H4 (cell line): ENCODE results near the gene SLC16A8. TPM values are rescaled to one million over a fixed set of nuclear protein-coding genes. Genes with fewer than 3 reads are reported as not detected.

Experiments used
- DNase-seq: peaks from one replicate; pipeline ENCODE4 v3.0.0-alpha.2; 2015; ENCODE audit warnings: low spot score
- total RNA-seq: library from RNA; depleted of rRNA; stranded (reverse); fragments of >200 nt; shearing (Covaris generic); gene quantifications from 2 replicates; pipeline ENCODE4 v1.2.3, GENCODE V29; 2014

The SLC16A8 gene
- total RNA-seq, 1 experiment from 2014 or later = not detected

- DNase-seq = no peak
These were observed 28.4 kb upstream of the SLC16A8 start for GRCh38 chr22:38112381-38112780.

- no peak for DNase-seq
These were observed 28.0 kb upstream of the SLC16A8 start for GRCh38 chr22:38111925-38112355.

- DNase-seq = no peak
These were observed 27.2 kb upstream of the SLC16A8 start for GRCh38 chr22:38110863-38111852.

- DNase-seq = no peak
These were observed 26.3 kb upstream of the SLC16A8 start, which contains the start of gene BAIAP2L2 for GRCh38 chr22:38110008-38110862. Gene BAIAP2L2 (minus strand): TSS chr22:38110684. CDS start chr22:38110525, 159 bp downstream.

- DNase-seq = no peak
These were observed 25.5 kb upstream of the SLC16A8 start for GRCh38 chr22:38109371-38110001.

- DNase-seq = no peak
These were observed 24.8 kb upstream of the SLC16A8 start for GRCh38 chr22:38108561-38109319.

GRCh38 chr22:38107692-38108515, 23.9 kb upstream of the SLC16A8 start:
- DNase-seq = no peak

- DNase-seq = no peak
These were observed 23.0 kb upstream of the SLC16A8 start for GRCh38 chr22:38106814-38107578.

- no peak for DNase-seq
These were observed 20.1 kb upstream of the SLC16A8 start for GRCh38 chr22:38104084-38104483.

GRCh38 chr22:38103641-38104040, 19.7 kb upstream of the SLC16A8 start:
- no peak for DNase-seq

GRCh38 chr22:38098410-38099249, 14.6 kb upstream of the SLC16A8 start:
- DNase-seq = no peak

- no peak for DNase-seq
These were observed 13.8 kb upstream of the SLC16A8 start for GRCh38 chr22:38097557-38098409.

- DNase-seq = no peak
These were observed 13.1 kb upstream of the SLC16A8 start for GRCh38 chr22:38097058-38097457.

GRCh38 chr22:38089474-38089851, 5.5 kb upstream of the SLC16A8 start:
- no peak for DNase-seq

- no peak for DNase-seq
These were observed 4.9 kb upstream of the SLC16A8 start for GRCh38 chr22:38088629-38089473.

GRCh38 chr22:38087855-38088254, 3.9 kb upstream of the SLC16A8 start:
- DNase-seq = no peak

- no peak for DNase-seq
These were observed 3.0 kb upstream of the SLC16A8 start for GRCh38 chr22:38086942-38087341.
